ENCODE measurements around the gene CERS6. TPM values are rescaled to one million over a fixed set of nuclear protein-coding genes. Genes with fewer than 3 reads are reported as not detected.
"Not testable (repeated sequence)": the region's sequence is repeated elsewhere in the genome, so short reads cannot be mapped to it uniquely, and the experiment has no call there.

Gene CERS6
- total RNA-seq, 1 donor = 16.0 TPM

DNA sequence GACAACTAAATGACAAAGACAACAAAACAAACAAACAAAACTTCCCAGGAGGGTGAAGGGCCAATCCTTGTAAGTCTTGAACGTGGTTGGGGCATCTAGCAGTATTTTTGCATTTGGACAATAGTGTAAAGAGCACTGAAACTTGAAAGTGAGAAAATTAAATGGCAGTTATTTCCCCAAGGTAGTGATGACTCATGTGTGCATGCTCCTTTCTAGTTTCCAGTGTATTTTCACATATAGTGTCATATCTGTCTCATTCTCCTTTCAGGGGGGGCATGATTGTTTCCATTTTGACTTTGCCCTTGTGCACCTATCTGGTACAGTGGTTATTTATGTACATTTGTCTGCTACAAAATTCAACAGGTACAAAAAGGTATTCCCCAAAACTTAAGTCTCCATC, 39.5 kb downstream of the CERS6 start:
- TF ChIP-seq, protein P1, sequence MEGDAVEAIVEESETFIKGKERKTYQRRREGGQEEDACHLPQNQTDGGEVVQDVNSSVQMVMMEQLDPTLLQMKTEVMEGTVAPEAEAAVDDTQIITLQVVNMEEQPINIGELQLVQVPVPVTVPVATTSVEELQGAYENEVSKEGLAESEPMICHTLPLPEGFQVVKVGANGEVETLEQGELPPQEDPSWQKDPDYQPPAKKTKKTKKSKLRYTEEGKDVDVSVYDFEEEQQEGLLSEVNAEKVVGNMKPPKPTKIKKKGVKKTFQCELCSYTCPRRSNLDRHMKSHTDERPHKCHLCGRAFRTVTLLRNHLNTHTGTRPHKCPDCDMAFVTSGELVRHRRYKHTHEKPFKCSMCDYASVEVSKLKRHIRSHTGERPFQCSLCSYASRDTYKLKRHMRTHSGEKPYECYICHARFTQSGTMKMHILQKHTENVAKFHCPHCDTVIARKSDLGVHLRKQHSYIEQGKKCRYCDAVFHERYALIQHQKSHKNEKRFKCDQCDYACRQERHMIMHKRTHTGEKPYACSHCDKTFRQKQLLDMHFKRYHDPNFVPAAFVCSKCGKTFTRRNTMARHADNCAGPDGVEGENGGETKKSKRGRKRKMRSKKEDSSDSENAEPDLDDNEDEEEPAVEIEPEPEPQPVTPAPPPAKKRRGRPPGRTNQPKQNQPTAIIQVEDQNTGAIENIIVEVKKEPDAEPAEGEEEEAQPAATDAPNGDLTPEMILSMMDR (IDR thresholded peaks at IDR 0.05; ENCODE audit: insufficient read depth, low read depth, low read length) = no peak
- DNase-seq (ENCODE audit: low read depth) = no peak
- H3K4me3 ChIP-seq (ENCODE audit: low read depth, low read length) = no peak overlapping the region

DNA sequence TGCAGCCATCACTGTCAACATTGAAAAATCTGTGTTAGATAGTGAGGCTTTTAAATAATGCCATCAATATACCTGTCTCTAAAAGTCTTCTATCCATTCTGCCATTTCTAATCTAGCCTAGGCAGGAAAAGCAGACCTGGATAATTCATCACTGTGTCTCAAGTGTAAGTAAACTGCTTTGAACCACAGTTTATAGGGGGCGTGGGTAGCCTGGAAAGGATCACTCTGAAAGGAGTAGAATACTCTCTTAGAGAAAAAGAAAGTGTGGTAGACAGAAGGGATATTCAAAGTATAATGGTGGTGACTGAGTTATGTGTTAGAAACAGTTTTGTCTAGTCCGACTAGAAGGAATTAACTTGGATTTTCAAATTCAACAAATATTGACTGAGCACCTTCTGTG, 40.8 kb downstream of the CERS6 start:
- TF ChIP-seq, protein P1 (IDR thresholded peaks at IDR 0.05; ENCODE audit: insufficient read depth, low read depth, low read length) = no peak
- DNase-seq (ENCODE audit: low read depth) = no peak
- no peak overlapping the region for H3K4me3 ChIP-seq (ENCODE audit: low read depth, low read length)

DNA sequence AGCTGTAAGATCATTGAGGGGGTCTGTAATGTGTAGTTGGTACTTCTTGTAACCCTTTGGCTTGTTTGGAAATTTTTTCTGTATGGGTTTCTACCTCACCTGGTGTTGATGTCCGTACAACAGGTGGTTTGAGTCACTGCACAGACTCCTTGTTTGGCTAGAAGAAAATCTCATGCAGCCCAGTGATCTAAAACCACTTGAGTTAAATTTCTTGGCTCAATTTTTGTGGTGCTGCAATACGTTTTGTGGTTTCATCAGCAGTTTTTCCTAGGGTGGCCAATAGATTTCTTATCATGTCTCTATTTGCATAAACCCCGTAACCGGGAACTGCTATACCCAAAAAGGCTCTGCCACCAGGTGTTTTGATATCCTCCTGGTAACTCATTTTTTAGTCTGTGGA, 43.4 kb downstream of the CERS6 start:
- no peak for DNase-seq (ENCODE audit: low read depth)
- TF ChIP-seq, protein P1 (IDR thresholded peaks at IDR 0.05; ENCODE audit: insufficient read depth, low read depth, low read length) = no peak
- no peak overlapping the region for H3K4me3 ChIP-seq (ENCODE audit: low read depth, low read length)

GRCh38 chr2:168500516-168500915, 44.4 kb downstream of the CERS6 start:
- no peak overlapping the region for H3K4me3 ChIP-seq (ENCODE audit: low read depth, low read length)
- TF ChIP-seq, protein P1 (IDR thresholded peaks at IDR 0.05; ENCODE audit: insufficient read depth, low read depth, low read length) = no peak
- DNase-seq (ENCODE audit: low read depth) = no peak

GRCh38 chr2:168501466-168502065, 45.5 kb downstream of the CERS6 start:
- TF ChIP-seq, protein P1 (IDR thresholded peaks at IDR 0.05; ENCODE audit: insufficient read depth, low read depth, low read length) = no peak
- DNase-seq (ENCODE audit: low read depth) = no peak
- H3K4me3 ChIP-seq (ENCODE audit: low read depth, low read length) = no peak overlapping the region

DNA sequence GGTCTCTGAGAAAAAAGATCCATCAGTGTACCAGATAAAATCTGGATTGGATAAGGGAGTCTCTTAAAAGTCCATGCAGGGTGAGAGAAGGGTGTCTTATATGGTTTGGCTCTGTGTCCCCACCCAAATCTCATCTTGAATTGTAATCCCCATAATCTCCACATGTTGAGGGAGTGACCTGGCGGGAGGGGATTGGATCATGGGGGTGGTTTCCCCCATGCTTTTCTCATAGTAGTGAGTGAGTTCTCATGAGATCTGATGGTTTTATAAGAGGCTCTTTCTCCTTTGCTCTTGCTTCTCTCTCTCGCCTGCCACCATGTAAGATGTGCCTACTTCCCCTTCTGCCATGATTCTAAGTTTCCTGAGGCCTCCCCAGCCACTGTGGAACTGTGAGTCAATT, 46.8 kb downstream of the CERS6 start:
- DNase-seq (ENCODE audit: low read depth); H3K4me3 ChIP-seq (ENCODE audit: low read depth, low read length): not testable (repeated sequence)

DNA sequence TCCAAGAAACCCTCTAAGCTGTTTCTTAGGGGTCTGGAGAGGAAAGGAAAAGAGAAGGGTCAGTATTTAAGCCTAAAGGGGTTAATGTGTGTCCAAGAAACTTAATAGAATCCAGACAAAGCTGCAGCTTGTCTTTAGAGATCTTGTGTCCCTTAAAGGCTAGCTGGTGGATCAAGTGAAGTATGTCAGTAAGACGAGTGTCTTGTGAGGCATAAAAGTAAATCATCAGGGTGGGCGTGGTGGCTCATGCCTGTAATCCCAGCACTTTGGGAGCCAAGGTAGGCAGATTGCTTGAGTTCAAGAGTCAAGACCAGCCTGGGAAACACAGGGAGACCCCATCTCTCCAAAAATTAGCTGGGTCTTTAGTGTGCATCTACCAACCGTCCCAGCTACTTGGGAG, 47.8 kb downstream of the CERS6 start:
- H3K4me3 ChIP-seq (ENCODE audit: low read depth, low read length) = no peak overlapping the region
- TF ChIP-seq, protein P1 (IDR thresholded peaks at IDR 0.05; ENCODE audit: insufficient read depth, low read depth, low read length) = no peak
- no peak for DNase-seq (ENCODE audit: low read depth)
